Measurements from ENCODE around the gene STXBP2. TPM values are rescaled to one million over a fixed set of nuclear protein-coding genes. Genes with fewer than 3 reads are reported as not detected.
A peak's percentile ranks its signal among the peaks of the same experiment; 100 is the strongest.

STXBP2 gene
- total and polyA plus RNA-seq, 10 donors, result 58.8 to 455 (median 182) TPM

- no peak overlapping the region for H3K27ac ChIP-seq
- DNase-seq, result no peak
- peaks cover 27 to 66% (median 51%) of the 10 kb centered on the region in 6 donors for H3K4me1 ChIP-seq
- H3K9me3 ChIP-seq, result no peaks in the 10 kb centered on the region
- H3K4me3 ChIP-seq, result no peak overlapping the region
- intact Hi-C loops (cut with DNase I; ENCODE audit: low total_unique reads), result no loop called here
- H3K27me3 ChIP-seq (replicated peaks in 1 of 7), result peaks cover 0 to 14% (median 0%) of the 10 kb centered on the region in 7 donors
- peaks cover 0 to 25% (median 12%) of the 10 kb centered on the region in 6 donors for H3K36me3 ChIP-seq
- TF ChIP-seq CTCF (IDR thresholded peaks at IDR 0.05 in 8 of 11, conservative IDR thresholded peaks at IDR 0.05 in 3 of 11) (no peak), POLR2A (IDR thresholded peaks at IDR 0.05) (no peak), POLR2AphosphoS5 (IDR thresholded peaks at IDR 0.05) (peak in 1 of 3 donors; percentile 43)
- WGBS, 5 donors, result 92 to 96% (median 93%) methylated on average over 18 to 40 of the region's 40 CpGs
These were observed 4.3 kb upstream of the STXBP2 start for GRCh38 chr19:7632340-7633203.

GRCh38 chr19:7633698-7634097 is 3.2 kb upstream of the STXBP2 start, which contains the start of gene PCP2:
Gene PCP2, minus strand, starts transcription at chr19:7633719. Its CDS starts 262 bp downstream, at chr19:7633457.
- Histone ChIP-seq H3K27me3 (replicated peaks in 1 of 7) (peaks cover 0 to 14% (median 0%) of the 10 kb centered on the region in 7 donors), H3K4me1 (peaks cover 23 to 66% (median 51%) of the 10 kb centered on the region in 6 donors), H3K36me3 (peaks cover 0 to 24% (median 12%) of the 10 kb centered on the region in 6 donors), H3K4me3 (no peak within 1 kb of the TSS), H3K9me3 (no peaks in the 10 kb centered on the region), H3K27ac (no peak within 1 kb of the TSS)
- DNase-seq, result no peak
- TF ChIP-seq POLR2A (IDR thresholded peaks at IDR 0.05) (no peak), CTCF (IDR thresholded peaks at IDR 0.05 in 8 of 11, conservative IDR thresholded peaks at IDR 0.05 in 3 of 11) (no peak), POLR2AphosphoS5 (IDR thresholded peaks at IDR 0.05) (no peak)
- WGBS, 5 donors, result 64 to 82% (median 76%) methylated on average over 1 to 2 of the region's 2 CpGs
- intact Hi-C loops (cut with DNase I; ENCODE audit: low total_unique reads), result no loop called here

GRCh38 chr19:7635670-7636069 is 1.2 kb upstream of the STXBP2 start:
- H3K27me3 ChIP-seq (replicated peaks in 1 of 7), result peaks cover 0 to 14% (median 0%) of the 10 kb centered on the region in 7 donors
- intact Hi-C loops (cut with DNase I; ENCODE audit: low total_unique reads), result no loop called here
- DNase-seq, result no peak
- 55 to 81% (median 64%) methylated on average over 6 of the region's 6 CpGs for WGBS, 5 donors
- H3K4me1 ChIP-seq, result peaks cover 12 to 71% (median 46%) of the 10 kb centered on the region in 6 donors
- H3K27ac ChIP-seq, result no peak overlapping the region
- peaks cover 0 to 44% (median 12%) of the 10 kb centered on the region in 6 donors for H3K36me3 ChIP-seq
- H3K9me3 ChIP-seq, result no peaks in the 10 kb centered on the region
- H3K4me3 ChIP-seq, result peak overlapping the region in 1 of 8 donors; percentile 87
- no peak for TF ChIP-seq CTCF (IDR thresholded peaks at IDR 0.05 in 8 of 11, conservative IDR thresholded peaks at IDR 0.05 in 3 of 11)
- TF ChIP-seq POLR2AphosphoS5 (IDR thresholded peaks at IDR 0.05), result no peak
- no peak for TF ChIP-seq POLR2A (IDR thresholded peaks at IDR 0.05)

GRCh38 chr19:7636317-7636690 is 606 bp upstream of the STXBP2 start:
- 65 to 77% (median 76%) methylated on average over 15 to 16 of the region's 16 CpGs for WGBS, 5 donors
- no peak for DNase-seq
- Histone ChIP-seq H3K4me3 (peak overlapping the region; percentile 58 to 87 (median 66)), H3K9me3 (no peaks in the 10 kb centered on the region), H3K27ac (peak overlapping the region; percentile 86 to 96 (median 94)), H3K4me1 (peaks cover 6 to 67% (median 39%) of the 10 kb centered on the region in 6 donors), H3K36me3 (peaks cover 0 to 48% (median 12%) of the 10 kb centered on the region in 6 donors), H3K27me3 (replicated peaks in 1 of 7) (peaks cover 0 to 14% (median 0%) of the 10 kb centered on the region in 7 donors)
- intact Hi-C loops (cut with DNase I; ENCODE audit: low total_unique reads), result no loop called here
- TF ChIP-seq POLR2A (IDR thresholded peaks at IDR 0.05) (no peak), CTCF (IDR thresholded peaks at IDR 0.05 in 8 of 11, conservative IDR thresholded peaks at IDR 0.05 in 3 of 11) (no peak), POLR2AphosphoS5 (IDR thresholded peaks at IDR 0.05) (no peak)
